NK-92 (cell line): ENCODE measurements around the gene DDN.

Source experiments
- DNase-seq: peaks from one replicate; lab custom pipeline; 2025; ENCODE audit not compliant: unreplicated experiment; lab: John Stamatoyannopoulos, UW

The DDN gene

DNA sequence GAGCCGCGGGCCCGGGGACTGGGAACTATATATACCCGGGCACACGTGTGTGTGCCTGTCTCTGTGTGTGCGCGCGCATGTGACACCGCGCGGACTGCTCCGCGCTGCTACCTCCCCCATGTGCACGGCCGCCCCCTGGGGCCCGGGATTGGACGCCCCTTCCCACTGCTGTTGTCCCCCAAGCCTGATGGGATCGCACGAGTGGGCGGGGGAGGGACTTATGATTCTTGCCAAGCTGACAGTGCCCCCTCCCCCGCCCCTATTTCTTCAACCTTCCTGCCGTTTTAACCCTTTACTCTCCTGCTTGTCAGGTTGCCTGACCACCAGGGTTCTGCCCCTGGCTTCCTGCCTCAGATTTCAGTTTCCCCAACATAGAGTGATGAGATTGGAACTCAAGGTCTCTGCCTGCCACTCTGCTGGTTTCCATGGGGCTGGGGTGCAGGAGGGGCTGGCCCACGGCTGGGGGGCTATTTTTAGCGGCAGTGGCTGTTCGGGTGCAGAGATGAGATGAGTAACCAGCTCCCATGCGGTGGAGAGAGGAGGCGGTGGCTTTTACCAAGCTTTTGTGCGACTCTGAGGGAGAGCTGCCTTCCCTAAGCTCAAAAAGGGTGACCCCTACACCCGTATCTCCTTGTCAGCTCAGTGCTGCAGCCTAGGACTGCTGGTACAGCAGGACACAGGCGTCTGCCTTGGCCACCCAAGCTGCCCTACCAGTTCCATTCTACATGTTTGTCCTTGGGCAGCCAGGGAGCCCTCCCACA, at the start of gene DDN:
Gene DDN, minus strand, starts transcription at position 5 of the 761 bp plus-strand sequence. CDS start 88 bp downstream, outside the sequence.
- no peak for DNase-seq

DNA sequence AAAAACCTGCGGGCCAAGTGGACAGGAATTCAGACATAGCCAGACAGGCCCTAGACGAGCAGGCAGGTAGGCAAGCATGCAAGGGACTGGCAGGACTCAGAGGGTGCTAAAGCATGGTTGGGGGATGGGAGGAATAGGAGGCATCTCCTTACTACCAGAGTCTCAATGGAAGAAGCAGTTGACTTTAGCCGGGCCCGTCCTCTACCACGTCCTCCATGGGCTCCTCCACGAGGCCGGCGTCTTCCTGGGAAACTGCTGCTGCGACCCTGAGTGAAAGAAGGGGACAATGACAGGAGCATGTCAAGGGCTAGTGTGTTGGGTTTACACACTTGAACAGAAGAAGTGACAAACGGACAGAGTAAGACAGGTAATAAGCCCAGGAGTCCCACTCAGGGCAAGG, 49.8 kb upstream of the DDN start:
- no peak for DNase-seq

DNA sequence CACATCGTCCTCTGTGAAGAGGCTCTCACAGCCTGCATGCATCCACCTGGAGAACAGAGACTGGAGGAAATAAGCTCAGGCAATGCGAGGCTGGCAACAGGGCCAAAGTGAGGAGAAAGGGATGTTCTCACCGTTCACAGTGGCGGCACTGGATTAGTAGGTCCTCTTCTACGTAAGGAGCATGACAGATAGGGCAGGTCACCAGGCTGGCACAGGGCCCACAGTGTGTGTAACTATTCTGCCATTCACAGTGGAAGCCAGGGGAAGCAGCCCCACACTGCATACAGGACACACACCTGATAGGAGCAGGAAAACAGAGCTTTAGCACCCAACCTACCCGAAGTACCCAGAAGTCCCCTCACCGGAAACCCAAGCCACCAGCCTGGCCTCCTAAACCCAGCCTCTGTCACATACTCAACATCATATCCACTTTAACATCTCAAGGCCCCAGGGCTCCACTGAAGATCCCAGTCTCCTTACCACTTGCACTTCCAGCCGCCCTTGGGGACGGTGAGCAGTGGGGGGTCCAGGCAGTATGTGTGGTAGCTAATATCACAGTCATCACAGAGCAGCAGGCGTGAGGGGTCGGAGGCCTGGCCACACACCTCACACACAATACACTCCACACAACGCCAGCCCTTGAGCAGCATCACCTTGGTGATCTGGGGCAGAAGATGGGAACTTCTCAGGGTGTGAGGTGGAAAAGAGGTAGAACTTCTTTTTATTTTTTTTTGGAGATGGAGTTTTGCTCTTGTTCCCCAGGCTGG, 47.1 kb upstream of the DDN start:
- no peak for DNase-seq

DNA sequence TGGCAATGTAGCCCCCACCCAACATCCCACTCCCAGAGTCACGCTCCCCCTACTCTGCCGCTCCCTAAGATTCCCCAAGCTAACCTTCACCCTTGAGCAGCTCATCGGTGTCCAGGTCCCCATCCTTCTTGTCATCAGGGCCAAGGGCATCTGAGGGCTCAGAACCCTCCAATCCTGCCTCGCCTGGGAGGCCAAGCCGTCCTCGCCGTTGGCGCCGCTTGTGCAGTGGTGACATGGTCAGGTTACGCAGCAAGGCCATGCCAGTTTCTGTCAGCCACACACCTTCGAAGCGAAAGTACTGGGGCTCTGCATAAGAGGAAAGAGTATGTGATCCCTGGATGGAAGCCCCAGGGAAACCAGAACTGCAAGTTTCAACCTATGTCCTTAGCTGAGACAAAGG, 45.5 kb upstream of the DDN start:
- DNase-seq, result no peak

DNA sequence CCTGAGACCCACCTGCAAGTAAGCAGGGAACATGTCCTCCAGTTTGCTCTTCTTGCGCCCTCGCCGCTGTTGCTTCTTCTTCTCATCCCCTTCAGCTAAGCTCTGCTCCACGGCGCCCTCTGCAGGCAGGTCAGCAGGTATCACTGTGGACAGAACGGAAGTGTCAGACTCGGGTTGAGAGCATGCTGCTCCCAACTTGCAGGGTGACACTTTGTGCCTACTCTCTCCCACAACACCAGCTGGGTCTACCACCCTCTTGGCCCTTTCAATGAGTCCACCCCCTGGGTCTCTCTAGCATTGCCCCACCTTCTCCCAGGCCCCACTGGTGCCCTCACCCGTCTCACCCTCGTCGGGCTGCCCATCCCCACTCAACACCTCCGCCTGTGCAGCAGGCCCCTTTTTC, 44.7 kb upstream of the DDN start:
- DNase-seq, result no peak

DNA sequence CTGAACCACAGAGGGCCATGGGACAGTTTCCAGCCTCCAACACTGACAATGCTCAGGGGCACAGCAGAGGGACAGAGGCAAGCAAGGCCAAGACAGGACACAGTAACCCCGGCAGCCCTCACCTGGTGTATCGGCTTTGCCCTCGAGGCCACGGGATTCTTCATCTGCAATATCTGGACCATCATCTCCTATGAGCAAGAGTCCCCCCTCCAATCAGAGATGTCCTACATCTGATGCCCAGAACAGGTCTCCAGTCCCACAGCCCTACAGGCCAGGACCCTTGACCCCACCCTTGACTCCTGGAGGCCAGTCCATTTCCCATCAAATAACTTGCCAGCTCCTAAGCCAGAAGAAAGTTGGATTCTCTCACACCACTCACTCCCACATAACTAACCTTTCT, 44.1 kb upstream of the DDN start:
- no peak for DNase-seq

DNA sequence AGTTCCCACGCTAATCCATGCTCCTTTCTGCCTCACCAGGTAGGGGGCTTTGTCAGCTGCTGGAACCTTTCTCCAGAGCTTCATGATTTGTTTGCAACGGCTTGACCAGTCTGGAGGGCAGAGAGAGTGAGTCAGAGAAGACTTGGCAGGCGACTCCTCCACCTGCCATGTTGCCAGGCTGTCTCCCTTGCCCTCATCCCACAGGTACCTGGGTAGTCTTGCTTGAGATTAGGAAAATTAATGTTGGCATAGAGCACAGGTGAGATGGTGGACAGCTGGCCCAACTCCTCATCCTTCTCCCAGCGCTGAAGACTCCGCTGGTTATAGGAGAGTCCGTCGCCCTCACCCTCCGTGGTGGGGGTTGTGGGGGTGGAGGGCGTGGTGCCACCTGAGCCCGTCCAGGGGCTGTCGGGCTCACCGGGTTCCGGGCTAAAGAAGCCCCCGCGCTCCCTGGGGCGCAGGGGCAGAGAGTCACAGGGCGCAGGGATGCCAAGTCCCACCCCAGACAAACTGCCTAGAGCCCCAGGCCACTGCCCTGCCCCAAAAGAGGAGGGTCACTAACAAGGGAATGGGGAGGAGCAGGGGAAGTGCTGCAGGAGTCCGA, 42.8 kb upstream of the DDN start:
- no peak for DNase-seq

DNA sequence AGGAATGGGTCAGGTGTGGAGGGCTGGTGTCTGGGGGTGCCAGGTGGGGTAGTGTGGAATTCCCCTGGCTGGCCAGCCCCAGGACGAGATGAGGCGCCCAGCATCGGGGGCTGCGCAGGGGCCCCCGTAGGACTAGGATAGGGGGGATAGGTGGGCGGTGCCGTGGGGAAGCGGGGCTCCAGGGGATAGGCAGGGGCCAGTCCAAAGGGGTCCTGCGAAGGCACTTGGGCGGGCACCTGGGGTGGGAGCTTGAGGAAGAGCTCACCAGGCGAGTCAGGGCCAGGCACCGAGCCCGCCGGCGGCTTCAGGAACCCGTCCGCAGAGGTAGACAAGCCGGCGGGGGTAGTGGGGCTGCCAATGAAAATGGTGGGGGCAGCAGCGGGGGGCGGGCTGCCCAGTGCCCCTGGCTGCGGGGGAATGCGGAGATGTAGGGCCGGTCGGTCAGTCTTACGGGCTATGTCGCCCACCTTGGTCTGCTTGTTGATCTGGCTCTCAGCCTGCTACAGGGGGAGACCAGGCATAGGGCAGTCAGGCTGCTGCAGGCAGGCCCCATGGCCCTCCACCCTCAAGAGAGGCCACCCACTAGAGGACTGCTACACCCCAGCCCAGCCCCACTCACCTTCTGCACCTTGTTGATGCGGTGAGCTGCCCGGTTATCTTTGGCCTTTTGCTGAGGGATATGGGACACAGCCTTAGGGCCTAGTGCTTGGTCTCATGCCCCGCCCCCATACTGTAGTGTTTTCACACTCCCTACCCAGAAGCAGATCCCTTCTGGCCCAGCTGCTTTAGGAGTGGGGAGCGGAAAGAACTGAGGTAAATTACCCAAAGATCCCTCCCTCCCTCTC, 42.1 kb upstream of the DDN start:
- DNase-seq, result no peak

DNA sequence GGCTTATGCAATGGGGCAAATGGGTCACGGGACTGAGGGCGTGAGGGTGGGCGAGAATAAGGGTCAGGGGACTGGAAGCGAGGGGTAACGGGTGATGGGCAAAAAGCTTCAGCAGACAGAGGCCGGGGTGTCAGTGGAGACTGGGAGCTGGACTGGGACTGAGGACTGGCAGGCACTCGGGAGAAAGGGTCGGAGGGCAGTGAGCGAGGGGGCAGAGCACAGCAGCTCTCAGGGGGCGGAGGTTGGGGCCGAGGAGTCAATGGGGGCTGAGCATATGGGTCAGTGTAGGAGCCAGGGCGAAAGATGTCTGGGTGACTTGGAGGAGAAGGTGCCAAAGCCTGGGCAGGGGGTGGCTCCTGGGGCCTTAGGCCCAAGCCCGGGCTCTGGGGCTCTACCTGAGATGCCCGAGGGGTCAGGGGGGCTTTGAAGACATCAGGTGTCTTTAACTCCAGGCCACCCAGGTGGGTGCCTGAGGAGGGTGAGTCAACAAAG, 41.2 kb upstream of the DDN start:
- DNase-seq, result no peak

DNA sequence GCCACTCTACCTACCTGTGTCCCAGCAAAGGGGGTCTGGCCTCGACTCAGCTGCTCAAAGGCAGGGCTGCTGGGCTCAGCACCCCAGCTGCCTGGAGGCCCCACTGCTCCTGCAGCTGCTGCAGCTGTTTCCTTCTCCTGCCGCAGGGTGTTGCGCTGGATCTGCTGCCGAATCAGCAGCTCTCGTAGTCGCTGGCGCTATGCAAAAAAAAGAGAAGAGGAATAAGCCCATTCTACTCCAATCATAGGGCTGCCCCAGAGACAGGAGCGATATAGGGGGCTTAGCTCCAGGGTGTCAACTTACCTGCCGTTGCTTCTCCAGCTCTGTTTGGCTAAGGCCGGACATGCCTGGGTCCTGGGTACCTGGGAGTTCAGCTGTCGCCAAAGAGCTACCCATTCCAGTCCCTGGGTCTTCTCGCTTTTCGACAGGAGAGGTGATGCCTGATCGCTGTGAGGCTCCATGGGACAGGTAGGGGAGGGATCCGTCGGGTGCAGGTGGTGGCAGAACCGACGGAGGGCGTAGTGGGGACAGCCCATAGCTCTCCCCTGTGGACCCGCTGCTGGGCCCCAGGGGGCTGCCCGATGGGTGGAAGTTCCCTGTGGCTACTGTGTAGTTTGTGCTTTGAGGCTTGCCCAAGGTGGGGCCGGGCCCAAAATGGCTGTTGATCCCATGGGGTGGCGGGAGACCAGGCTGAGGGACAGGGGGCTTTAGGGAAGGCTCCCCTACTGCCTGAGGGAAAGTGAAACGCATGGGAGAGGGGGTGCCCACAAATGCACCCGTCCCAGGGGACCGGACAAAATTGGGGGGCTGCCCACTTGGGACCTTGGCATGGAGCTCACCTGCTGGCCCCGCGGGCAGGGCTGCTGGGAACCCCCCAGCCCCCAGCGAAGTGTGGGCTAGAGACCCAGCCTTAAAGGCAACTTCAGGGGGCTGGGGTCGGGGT, 40.5 kb upstream of the DDN start:
- no peak for DNase-seq

DNA sequence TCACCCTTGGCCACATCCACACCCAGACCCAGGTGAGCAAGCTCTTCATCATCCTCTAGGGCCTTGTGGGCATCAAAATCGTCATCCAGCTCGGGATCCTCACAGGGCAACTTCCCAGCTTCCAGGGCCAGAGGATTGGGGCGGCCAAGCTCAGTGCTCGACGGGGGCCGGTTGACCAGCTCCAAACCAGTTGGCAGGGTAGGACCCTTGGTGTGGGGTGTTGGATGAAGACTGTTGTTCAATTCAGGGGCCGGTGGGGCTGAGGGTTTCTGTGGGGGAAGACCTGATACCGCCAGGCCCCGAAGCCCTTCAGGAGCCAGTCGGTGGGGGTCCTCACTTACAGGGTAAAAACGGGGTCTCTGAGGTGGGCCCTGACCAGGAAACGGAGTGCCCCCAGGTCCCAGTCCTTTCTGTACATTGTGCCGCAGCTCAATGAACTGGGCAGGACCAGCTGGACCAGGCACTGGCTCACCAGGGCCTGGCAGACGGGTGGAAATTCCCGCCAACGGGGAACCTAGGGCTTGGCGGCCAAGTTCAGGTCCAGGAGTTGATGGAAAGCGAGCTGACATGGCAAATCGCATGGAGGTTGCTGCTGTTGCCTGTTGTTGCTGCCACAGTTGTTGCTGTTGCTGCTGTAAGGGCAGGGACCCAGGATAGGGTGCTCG, 39.2 kb upstream of the DDN start:
- no peak for DNase-seq

DNA sequence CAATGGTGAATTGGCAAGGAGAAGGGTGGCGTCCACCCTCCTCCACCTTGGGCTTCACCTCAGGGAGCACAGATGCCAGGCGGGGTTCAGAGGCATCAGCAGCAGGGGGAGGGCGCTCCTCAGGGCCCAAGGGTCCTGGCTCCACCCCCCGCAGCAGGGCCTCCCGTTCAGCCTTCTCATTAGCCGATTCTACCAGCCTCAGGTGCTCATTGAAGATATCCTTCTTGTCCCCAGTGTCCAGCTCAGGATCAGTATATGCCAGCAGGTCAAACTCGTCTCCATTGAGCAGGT, 38.7 kb upstream of the DDN start:
- no peak for DNase-seq

DNA sequence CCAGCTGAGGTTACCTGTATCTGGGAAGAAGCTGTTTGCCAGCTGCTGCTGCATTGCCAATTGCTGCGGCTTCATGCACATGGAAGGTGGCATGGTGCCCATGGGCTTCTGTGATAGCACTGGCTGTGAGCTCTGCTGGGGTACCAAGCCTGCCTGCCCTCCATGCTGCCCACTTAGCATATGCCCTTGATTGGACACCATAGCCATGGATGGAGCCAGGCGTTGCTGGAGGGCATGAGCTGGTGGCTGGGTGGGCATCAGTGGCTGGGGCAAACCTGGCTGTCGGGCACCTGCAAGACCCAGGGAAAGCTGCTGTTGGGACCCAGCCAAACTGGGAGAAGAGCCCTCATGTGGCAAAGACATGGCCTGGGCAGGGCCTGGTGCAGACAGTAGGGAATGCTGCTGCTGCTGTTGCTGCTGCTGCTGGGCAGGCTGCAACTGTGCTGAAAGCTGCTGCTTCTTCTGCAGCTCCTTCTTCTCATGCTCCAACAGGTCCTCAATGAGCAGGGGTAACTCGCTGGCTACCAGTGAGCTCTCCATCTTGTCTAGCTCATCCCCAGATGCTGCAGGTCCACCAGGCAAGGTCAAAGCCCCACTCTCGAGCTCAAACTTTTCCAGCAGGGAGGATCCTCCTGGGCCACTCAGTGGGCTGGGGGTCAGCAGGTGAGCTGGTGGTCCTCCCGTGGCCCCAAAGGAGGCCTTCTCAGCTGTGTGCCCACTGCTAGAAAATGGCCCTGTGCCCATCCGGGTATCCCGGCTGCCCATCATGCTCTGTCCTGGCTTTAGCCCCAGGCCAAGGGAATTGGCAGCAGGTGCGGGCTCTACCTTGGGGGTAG, 38.2 kb upstream of the DDN start:
- no peak for DNase-seq

DNA sequence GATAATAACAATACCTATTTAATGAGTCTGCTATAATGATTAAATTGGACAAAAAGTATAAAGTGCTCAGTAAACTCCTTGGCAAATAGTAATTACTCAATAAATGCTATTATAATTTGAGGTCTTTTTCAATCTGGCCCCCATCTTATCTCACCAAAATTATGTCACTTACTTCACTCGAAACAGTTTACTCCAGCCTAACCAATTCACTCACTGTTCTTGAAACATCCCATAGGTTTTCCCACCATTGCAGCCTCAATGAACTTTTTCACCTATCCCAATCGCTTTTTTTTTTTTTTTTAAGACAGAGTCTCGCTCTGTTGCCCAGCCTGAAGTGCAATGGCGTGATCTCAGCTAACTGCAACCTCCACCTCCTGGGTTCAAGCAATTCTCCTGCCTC, 36.9 kb upstream of the DDN start:
- no peak for DNase-seq

DNA sequence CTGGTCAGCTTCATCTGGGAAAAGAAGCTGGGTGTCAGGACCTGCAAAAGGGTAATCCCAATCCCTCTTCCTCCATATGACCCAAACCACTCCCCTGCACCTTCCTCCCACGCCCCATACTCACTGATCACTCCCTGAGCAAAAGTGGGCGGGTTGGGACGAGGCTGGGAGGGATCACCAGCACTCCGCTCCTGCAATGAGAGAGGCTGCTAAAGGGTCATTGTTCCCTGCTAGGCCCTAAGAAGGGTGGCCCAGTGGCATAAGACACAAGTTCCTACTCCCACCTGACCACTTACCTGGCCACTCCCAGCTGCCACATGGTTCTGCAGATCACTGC, 35.1 kb upstream of the DDN start:
- no peak for DNase-seq

DNA sequence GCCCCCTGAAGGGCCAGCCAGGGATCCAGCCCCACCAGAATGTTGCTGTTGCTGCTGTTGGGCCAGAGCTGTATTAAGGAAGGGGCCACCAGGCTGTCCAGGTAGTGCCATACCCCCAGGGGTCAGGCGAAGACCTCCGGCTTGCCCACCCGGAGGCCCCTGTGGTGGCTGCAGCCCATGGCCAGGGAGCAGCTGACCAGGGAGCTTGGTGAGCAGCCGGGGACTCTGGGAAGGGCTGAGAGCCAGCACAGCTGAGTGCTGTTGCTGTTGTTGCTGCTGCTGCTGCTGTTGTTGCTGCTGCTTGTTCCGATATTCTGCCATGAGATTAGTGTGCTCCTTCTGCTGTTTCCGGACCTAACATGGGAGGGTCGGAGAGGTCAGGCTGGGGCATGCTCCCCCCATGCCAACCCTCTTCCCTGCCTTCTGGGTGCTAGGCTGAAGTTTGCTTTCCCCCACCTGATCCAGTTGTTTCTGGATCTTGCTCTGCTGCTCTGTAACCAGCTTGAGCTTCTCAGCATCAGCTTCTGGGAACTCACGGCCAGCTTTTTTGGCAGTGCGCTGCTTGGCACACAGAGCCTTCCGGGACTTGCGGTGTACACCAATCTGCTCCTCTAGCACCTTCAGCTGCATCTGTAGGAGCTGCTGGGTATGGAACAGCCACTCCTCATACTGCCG, 34.6 kb upstream of the DDN start:
- DNase-seq, result no peak

DNA sequence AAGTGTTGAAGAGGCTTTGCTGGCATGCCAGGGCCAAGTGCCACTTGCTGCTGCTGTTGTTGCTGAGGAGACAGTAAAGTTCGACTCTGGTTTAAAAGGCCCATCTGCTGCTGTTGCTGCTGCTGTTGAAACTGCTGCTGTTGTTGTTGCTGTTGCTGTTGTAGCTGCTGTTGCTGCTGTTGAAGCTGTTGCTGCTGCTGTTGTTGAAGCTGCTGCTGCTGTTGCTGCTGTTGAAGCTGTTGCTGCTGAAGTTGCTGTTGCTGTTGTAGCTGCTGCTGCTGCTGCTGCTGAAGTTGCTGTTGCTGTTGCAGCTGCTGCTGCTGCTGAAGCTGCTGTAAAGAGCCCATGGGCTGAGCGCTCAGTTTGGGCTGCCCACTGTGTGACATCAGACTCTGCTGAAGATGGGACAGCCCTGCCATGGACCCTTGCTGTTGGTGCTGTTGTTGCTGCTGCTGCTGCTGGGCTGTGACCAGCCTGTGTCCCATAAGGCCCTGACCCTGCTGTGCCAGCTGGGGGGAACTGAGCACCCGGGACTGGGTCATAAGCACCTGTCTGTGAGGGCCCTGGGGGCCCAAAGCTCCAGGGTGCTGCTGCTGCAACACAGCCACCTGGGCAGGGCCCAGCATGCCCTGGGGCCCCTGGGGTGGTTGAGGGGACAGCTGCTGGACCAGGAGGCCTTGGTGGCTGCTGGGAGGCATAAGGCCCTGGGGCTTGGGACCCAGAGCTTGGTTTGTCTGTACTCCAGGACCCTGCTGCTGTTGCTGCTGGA, 33.7 kb upstream of the DDN start:
- DNase-seq, result no peak

DNA sequence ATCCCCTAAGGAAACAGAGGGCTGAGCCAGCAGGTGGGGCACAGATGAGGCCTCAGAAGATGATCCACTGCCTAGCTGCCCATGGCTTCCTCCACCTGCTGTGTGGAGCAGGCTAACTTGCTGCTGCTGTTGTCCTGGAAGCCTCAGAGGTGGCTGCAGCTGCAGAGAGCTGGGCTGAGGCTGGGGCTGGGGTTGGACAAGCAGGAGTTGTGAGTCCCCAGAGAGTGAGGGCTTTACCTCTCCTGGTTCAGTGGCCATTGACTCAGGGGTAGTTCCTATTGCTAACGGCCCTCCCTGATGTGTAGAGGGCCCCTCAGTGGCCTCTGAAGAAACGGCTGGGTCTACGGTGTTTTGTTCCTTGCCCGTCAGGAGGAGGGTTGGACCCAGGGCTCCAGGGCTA, 33.1 kb upstream of the DDN start:
- no peak for DNase-seq
